Fibroblast of the aortic adventitia (primary cell): Measurements from ENCODE around the gene ACADSB. TPM values are rescaled to one million over a fixed set of nuclear protein-coding genes. Genes with fewer than 3 reads are reported as not detected.

Experiments used
- DNase-seq: peaks from one replicate; pipeline ENCODE4 v3.0.0-alpha.2; 2010; ENCODE audit warnings: low read depth
- H3K4me3 ChIP-seq: 2 replicates; pipeline ENCODE4 v1.5.1; 2011; ENCODE audit warnings: low read depth, mild to moderate bottlenecking, control low read depth, low read length, moderate library complexity
- total RNA-seq: library from RNA; depleted of rRNA; stranded (reverse); fragments of >200 nt; gene quantifications from 2 replicates; pipeline ENCODE4 v1.2.3, GENCODE V29; 2012; ENCODE audit warnings: low replicate concordance
- TF ChIP-seq, protein P1 (sequence below): IDR thresholded peaks from 2 replicates; pipeline ENCODE4 v1.5.1; 2011; ENCODE audit warnings: mild to moderate bottlenecking, low read length, control low read depth, inconsistent platforms; ENCODE audit not compliant: insufficient read depth

Gene ACADSB
- total RNA-seq, 1 donor = 7.4 TPM

DNA sequence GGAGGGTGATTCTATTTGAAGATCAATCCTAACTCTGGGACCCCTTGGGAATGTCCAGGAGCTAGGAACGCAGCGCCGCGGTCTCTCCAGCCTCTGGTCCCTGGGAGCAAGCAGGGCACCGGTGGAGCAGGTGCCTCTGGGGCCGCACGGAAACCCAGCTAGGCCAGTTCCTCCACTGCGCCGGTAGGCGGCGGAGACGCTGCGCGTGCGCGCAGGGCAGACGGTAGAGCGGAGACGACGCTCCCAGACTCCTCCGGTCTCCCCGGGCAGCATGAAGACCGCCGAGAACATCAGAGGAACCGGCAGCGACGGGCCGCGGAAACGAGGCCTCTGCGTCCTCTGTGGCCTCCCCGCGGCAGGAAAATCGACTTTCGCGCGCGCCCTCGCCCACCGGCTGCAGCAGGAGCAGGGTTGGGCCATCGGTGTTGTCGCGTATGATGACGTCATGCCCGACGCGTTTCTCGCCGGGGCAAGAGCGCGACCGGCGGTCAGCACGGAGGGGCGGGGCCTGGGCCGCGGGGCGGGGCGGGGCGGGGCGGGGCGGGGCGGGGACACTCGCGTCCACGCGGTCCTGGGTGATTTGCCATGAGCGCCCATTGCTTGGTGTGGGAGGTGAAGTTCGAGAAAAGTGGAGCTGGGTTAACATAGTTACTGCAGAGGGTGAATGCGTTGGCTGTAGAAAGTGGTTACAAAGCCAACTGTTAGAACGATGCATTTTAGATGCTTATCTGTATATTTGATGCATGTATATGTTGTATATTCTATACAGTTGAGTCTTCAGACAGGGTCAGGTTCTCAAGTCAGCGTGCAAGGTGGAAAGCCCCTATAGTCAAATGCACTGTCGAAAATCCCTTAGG lies 28.4 kb upstream of the ACADSB start, which contains the start of gene PSTK:
Gene PSTK, plus strand, starts transcription at position 193 of the 857 bp plus-strand sequence. Its CDS starts 79 bp downstream, at position 272.
- peak within 1 kb of the TSS; percentile 82 for H3K4me3 ChIP-seq
- DNase-seq = peak; percentile 92
- TF ChIP-seq, protein P1, sequence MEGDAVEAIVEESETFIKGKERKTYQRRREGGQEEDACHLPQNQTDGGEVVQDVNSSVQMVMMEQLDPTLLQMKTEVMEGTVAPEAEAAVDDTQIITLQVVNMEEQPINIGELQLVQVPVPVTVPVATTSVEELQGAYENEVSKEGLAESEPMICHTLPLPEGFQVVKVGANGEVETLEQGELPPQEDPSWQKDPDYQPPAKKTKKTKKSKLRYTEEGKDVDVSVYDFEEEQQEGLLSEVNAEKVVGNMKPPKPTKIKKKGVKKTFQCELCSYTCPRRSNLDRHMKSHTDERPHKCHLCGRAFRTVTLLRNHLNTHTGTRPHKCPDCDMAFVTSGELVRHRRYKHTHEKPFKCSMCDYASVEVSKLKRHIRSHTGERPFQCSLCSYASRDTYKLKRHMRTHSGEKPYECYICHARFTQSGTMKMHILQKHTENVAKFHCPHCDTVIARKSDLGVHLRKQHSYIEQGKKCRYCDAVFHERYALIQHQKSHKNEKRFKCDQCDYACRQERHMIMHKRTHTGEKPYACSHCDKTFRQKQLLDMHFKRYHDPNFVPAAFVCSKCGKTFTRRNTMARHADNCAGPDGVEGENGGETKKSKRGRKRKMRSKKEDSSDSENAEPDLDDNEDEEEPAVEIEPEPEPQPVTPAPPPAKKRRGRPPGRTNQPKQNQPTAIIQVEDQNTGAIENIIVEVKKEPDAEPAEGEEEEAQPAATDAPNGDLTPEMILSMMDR = peak; percentile 99

DNA sequence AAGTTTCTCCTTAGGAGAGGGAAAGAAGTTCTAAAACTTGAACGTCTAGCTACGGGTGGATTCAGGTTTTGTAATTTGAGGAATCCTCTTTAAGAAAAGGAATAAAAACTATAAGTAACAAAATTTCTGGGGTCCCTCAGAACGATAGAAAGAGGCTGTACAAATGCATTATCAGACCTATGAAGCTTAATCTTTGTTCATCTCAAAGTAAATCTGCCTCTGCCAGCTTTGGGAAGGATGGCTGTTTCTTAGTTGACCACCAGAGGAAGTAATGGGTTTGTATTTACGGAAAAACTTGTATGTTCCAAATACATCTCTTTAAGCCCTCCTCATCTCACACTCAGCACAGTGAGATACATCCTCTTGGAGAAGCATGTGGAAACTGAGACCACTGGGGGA lies 27.7 kb upstream of the ACADSB start:
- peak; percentile 67 for DNase-seq
- TF ChIP-seq, protein P1 = peak; percentile 75
- H3K4me3 ChIP-seq = peak overlapping the region; percentile 69

DNA sequence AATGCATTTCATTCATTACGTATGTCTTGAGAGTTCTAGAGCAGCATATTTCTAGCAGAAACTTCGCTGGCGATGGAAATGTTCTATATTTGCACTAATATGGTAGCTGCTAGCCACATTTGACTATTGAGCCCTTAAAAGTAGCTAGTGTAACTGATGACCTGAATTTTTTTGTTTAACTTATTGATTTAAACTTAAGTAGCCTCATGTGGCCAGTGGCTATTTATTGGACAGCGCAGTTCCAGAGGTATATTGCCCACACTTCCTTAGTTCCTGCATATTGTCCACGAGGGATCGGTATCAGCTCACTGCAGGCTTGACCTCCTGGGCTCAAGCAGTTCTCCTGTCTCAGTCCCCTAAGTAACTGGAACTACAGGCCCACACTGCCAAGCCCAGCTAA lies 24.9 kb upstream of the ACADSB start:
- H3K4me3 ChIP-seq = no peak overlapping the region
- TF ChIP-seq, protein P1 = no peak
- no peak for DNase-seq

DNA sequence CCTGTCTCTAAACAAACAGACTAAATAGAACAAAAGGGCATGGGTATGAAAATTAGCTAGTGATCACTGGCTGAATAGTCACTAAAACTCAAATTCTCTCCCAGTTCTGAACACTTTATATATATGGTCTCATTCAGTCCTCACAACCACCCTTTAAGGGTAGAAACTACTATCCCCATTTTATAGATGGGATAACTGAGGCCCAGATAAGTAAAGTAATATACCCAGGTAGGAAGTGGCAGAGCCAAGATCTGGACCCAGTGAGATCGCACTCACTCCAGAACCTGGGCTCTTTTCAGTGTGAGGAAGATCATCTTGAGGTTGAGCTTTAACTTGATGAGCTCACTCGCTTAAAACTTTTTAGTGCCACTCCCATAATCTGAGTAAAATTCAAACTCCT lies 24.1 kb upstream of the ACADSB start:
- H3K4me3 ChIP-seq = no peak overlapping the region
- DNase-seq = no peak

GRCh38 chr10:122986335-122986734 lies 22.5 kb upstream of the ACADSB start:
- TF ChIP-seq, protein P1 = no peak
- H3K4me3 ChIP-seq = no peak overlapping the region
- DNase-seq = no peak

More for the DNA sequence above, 24.1 kb upstream of the ACADSB start:
- TF ChIP-seq, protein P1 = no peak

DNA sequence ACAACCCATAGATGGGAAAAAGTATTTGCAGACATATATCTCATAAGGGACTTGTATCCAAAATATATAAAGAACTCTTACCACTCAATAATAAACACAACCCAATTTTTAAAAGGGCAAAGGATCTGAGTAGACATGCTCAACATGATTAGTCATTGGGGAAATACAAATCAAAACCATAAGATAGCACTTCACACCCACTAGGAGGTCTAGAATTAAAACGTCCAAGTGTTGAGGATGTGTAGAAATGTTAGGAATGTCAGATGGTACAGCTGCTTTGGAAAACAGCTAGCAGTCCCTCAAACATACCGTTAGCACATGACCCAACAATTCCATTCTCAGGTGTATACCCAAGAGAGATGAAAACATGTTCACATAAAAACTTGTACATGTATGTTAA lies 20.3 kb upstream of the ACADSB start:
- DNase-seq = no peak
- TF ChIP-seq, protein P1 = no peak
- H3K4me3 ChIP-seq = no peak overlapping the region
